Breast epithelium (tissue), 4 donors: Measurements from ENCODE around the gene GPR158. TPM values are rescaled to one million over a fixed set of nuclear protein-coding genes. Genes with fewer than 3 reads are reported as not detected.
"Not testable (repeated sequence)": the region's sequence is repeated elsewhere in the genome, so short reads cannot be mapped to it uniquely, and the experiment has no call there.

Source experiments
- DNase-seq, 2 donors: peaks; one replicate each; pipeline ENCODE4 v3.0.0-alpha.2; 2019; ENCODE audit warnings: low spot score in 2 of 2
- H3K27ac ChIP-seq, 2 donors: fragments of 200-600 bp; sonication (generic) in 1 of 2; one replicate each; pipeline ENCODE4 v1.5.1; 2016 to 2019; ENCODE audit warnings: mild to moderate bottlenecking in 1 of 2
- H3K27me3 ChIP-seq, 2 donors: fragments of 200-600 bp; sonication (generic) in 1 of 2; one replicate each; pipeline versions ENCODE4 v1.5.1 to v1.6.0; 2017 to 2019; ENCODE audit warnings: control low read depth in 1 of 2, mild to moderate bottlenecking in 1 of 2
- H3K36me3 ChIP-seq: fragments of 200-600 bp; one replicate; pipeline ENCODE4 v1.5.1; 2019
- H3K4me1 ChIP-seq, 2 donors: fragments of 200-600 bp; sonication (generic); one replicate each; pipeline ENCODE4 v1.5.1; 2016 to 2019; ENCODE audit warnings: control low read depth in 1 of 2
- H3K4me3 ChIP-seq, 3 donors: fragments of 200-600 bp; sonication (generic); 1 replicate in 2 of 3; 2 replicates in 1 of 3; pipeline ENCODE4 v1.5.1; 2016 to 2019; ENCODE audit warnings: mild to moderate bottlenecking in 3 of 3, moderate library complexity in 2 of 3
- H3K9me3 ChIP-seq, 2 donors: fragments of 200-600 bp; sonication (generic) in 1 of 2; one replicate each; pipeline ENCODE4 v1.5.1; 2016 to 2019; ENCODE audit warnings: control low read depth in 1 of 2
- CTCF ChIP-seq, 3 donors: fragments of 450-650 bp; IDR thresholded peaks; one replicate each; pipeline ENCODE4 v1.5.1; 2016 to 2017; ENCODE audit warnings: antibody characterized with exemption in 3 of 3, mild to moderate bottlenecking in 3 of 3, moderate library complexity in 3 of 3
- POLR2A ChIP-seq: fragments of 450-650 bp; IDR thresholded peaks from one replicate; pipeline ENCODE4 v1.6.1; 2016; ENCODE audit warnings: antibody characterized with exemption, mild to moderate bottlenecking, moderate library complexity
- POLR2AphosphoS5 ChIP-seq, 3 donors: sonication (generic); formaldehyde crosslinking; IDR thresholded peaks; one replicate each; pipeline ENCODE4 v1.6.1; 2017; ENCODE audit warnings: antibody characterized with exemption in 3 of 3
- intact Hi-C: fragments of 100-400 bp; cut with DNase I; formaldehyde crosslinking; loops from one replicate; pipeline ENCODE4 v1.15.1; 2023; ENCODE audit warnings: low total_unique reads
- total RNA-seq, 3 donors: library from RNA; depleted of rRNA; stranded (reverse); fragments of >200 nt; gene quantifications; one replicate each; pipeline ENCODE4 v1.1.0, GENCODE V29; 2016

Gene GPR158
- total RNA-seq, 3 donors from 2014 or later, result 0.16 to 0.29 TPM; not detected in 1

DNA sequence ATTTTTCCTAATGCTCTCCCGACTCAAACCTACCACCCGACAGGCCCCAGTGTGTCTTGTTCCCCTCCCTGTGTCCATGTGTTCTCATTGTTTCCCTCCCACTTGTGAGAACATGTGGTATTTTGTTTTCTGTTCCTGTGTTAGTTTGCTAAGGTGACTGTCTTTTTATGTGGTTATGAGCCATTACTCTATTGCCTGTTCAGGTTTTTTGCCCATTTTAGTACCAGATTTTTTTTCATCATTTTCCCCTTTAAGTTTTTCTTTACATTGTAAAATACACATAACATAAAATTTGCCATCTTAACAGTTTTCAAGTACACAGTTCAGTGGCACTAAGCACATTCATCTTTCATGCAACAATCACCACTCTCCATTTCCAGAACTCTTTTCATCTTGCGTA is 133.5 kb downstream of the GPR158 start:
- Histone ChIP-seq H3K4me1 (no peaks in the 10 kb centered on the region), H3K36me3 (no peaks in the 10 kb centered on the region), H3K27ac (no peak overlapping the region), H3K9me3 (peaks cover 0 to 4% of the 10 kb centered on the region in 2 donors), H3K27me3 (no peaks in the 10 kb centered on the region), H3K4me3 (no peak overlapping the region)
- intact Hi-C loops, result no loop called here
- no peak for DNase-seq
- no peak for TF ChIP-seq POLR2AphosphoS5 (IDR thresholded peaks at IDR 0.05)
- no peak for TF ChIP-seq CTCF (IDR thresholded peaks at IDR 0.05)
- no peak for TF ChIP-seq POLR2A

GRCh38 chr10:25317596-25318211 is 142.9 kb downstream of the GPR158 start:
- intact Hi-C loops, H3K4me3 ChIP-seq, H3K9me3 ChIP-seq, DNase-seq, H3K36me3 ChIP-seq, H3K27me3 ChIP-seq, H3K4me1 ChIP-seq, H3K27ac ChIP-seq: not testable (repeated sequence)

DNA sequence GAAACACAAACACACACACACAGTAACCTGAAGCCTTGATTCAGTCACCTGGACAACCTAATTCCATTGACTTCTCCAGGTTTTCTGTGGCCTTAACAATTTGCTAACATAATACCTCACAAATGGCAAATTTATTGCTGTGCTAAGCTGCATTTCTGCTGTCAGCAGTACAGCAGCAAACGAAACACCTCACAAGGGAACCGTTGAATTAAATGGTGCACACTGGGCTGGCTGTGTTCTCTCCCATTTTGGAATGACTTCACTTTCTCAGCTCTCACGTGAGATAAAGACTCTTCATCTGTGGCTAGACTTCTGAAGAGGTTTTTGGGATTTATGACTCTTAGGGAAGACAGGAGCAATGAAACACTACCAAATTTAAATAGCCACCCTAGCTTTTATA is 152.5 kb downstream of the GPR158 start:
- Histone ChIP-seq H3K4me3 (no peak overlapping the region), H3K27ac (no peak overlapping the region), H3K4me1 (no peaks in the 10 kb centered on the region), H3K9me3 (peaks cover 3 to 6% of the 10 kb centered on the region in 2 donors), H3K36me3 (no peaks in the 10 kb centered on the region), H3K27me3 (no peaks in the 10 kb centered on the region)
- no peak for DNase-seq
- TF ChIP-seq POLR2AphosphoS5 (IDR thresholded peaks at IDR 0.05), result no peak
- TF ChIP-seq POLR2A, result no peak
- no peak for TF ChIP-seq CTCF (IDR thresholded peaks at IDR 0.05)
- intact Hi-C loops, result no loop called here

GRCh38 chr10:25328361-25328760 is 153.6 kb downstream of the GPR158 start:
- no peak overlapping the region for H3K27ac ChIP-seq
- H3K27me3 ChIP-seq, result no peaks in the 10 kb centered on the region
- no peak for TF ChIP-seq POLR2A
- no peak overlapping the region for H3K4me3 ChIP-seq
- no peaks in the 10 kb centered on the region for H3K4me1 ChIP-seq
- H3K9me3 ChIP-seq, result peaks cover 0 to under 1% of the 10 kb centered on the region in 2 donors
- DNase-seq, result no peak
- intact Hi-C loops, result no loop called here
- no peaks in the 10 kb centered on the region for H3K36me3 ChIP-seq

GRCh38 chr10:25329587-25329986 is 154.8 kb downstream of the GPR158 start:
- H3K9me3 ChIP-seq, intact Hi-C loops, DNase-seq, H3K27me3 ChIP-seq, H3K4me3 ChIP-seq, H3K27ac ChIP-seq, H3K36me3 ChIP-seq, H3K4me1 ChIP-seq: not testable (repeated sequence)

DNA sequence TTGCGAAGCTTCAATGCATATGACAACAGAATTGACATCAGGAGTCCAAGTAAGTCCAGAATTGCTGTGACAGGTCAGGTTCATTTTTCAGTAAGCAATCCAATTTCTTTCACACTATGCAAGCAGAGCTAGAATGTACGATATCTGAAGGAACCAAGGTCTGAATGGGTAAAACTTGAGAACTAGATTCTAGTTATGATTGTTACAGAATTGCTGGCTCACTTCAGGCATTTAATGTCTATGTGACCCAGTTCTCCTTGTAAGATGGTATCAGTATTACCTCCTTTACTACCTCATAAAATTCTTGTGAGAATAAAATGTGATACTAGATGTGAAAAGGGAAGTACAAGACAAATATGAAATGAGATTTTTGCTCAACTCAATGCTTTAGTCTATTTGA is 159.6 kb downstream of the GPR158 start:
- H3K27me3 ChIP-seq, result no peaks in the 10 kb centered on the region
- intact Hi-C loops, result no loop called here
- DNase-seq, result no peak
- H3K36me3 ChIP-seq, result no peaks in the 10 kb centered on the region
- H3K27ac ChIP-seq, result no peak overlapping the region
- H3K9me3 ChIP-seq, result no peaks in the 10 kb centered on the region
- H3K4me3 ChIP-seq, result no peak overlapping the region
- H3K4me1 ChIP-seq, result no peaks in the 10 kb centered on the region
- TF ChIP-seq CTCF (IDR thresholded peaks at IDR 0.05) (no peak), POLR2A (no peak), POLR2AphosphoS5 (IDR thresholded peaks at IDR 0.05) (no peak)

GRCh38 chr10:25336330-25336729 is 161.5 kb downstream of the GPR158 start:
- TF ChIP-seq POLR2AphosphoS5 (IDR thresholded peaks at IDR 0.05), result no peak
- no peak for TF ChIP-seq CTCF (IDR thresholded peaks at IDR 0.05)
- no peak for TF ChIP-seq POLR2A
- no peaks in the 10 kb centered on the region for H3K9me3 ChIP-seq
- H3K4me3 ChIP-seq, result no peak overlapping the region
- intact Hi-C loops, result loop anchor here (5.0 kb wide), 1 partner anchor 209 kb away; no protein-coding TSS in a partner anchor
- DNase-seq, result no peak
- no peaks in the 10 kb centered on the region for H3K27me3 ChIP-seq
- H3K36me3 ChIP-seq, result no peaks in the 10 kb centered on the region
- H3K4me1 ChIP-seq, result no peaks in the 10 kb centered on the region
- H3K27ac ChIP-seq, result no peak overlapping the region
